Pancreas (tissue), 10 donors: ENCODE measurements around the gene LRRC4B. TPM values are rescaled to one million over a fixed set of nuclear protein-coding genes. Genes with fewer than 3 reads are reported as not detected.
"Not testable (repeated sequence)": the region's sequence is repeated elsewhere in the genome, so short reads cannot be mapped to it uniquely, and the experiment has no call there.

Experiments
- ATAC-seq, 4 donors: fragments of 200-7000 bp; cut with Tn5 transposase; one replicate each; pipeline versions ENCODE4 v1.8.0 to v1.9.1; 2020; ENCODE audit warnings: mild to moderate bottlenecking in 4 of 4, moderate library complexity in 4 of 4
- DNase-seq, 6 donors: peaks; one replicate each; pipeline ENCODE4 v3.0.0-alpha.2; 2020
- FAIRE-seq: peaks from 2 replicates; lab custom pipeline; 2012; peaks lifted over from hg19 to GRCh38; lab: Jason Lieb, UNC
- H3K27ac ChIP-seq, 4 donors: fragments of 200-600 bp; sonication (generic); 1 replicate in 3 of 4; 2 replicates in 1 of 4; pipeline versions ENCODE4 v1.5.0 to v1.8.0; 2020
- H3K27me3 ChIP-seq, 4 donors: fragments of 200-600 bp; one replicate each; pipeline ENCODE4 v1.8.0; 2021
- H3K36me3 ChIP-seq, 3 donors: fragments of 200-600 bp; sonication (generic) in 1 of 3; one replicate each; pipeline versions ENCODE4 v1.5.0 to v1.8.0; 2020 to 2021
- H3K4me1 ChIP-seq, 3 donors: fragments of 200-600 bp; one replicate each; pipeline ENCODE4 v1.8.0; 2021
- H3K4me3 ChIP-seq, 4 donors: fragments of 200-600 bp; sonication (generic) in 2 of 4; one replicate each; pipeline versions ENCODE4 v1.5.0 to v1.8.0; 2020 to 2021
- H3K9me3 ChIP-seq, 4 donors: fragments of 200-600 bp; one replicate each; pipeline ENCODE4 v1.8.0; 2021
- CTCF ChIP-seq, 4 donors: fragments of 200-600 bp; sonication (generic) in 3 of 4; IDR thresholded peaks; one replicate each; pipeline versions ENCODE4 v1.5.0 to v1.8.0; 2021; ENCODE audit warnings: antibody characterized with exemption in 4 of 4
- WGBS, 2 donors: extraction: QIAGEN DNeasy Blood & Tissue Kit; methylation state at CpG; one replicate each; pipeline ENCODE4 v1.1.7; 2013; 5-methylcytosine and 5-hydroxymethylcytosine counted together
- intact Hi-C, 3 donors: fragments of 100-400 bp; cut with DNase I; formaldehyde crosslinking; loops; one replicate each; pipeline versions ENCODE4 v1.11.1 to v1.14.2; 2022
- polyA plus RNA-seq, 2 donors: library from polyadenylated mRNA; stranded (reverse); fragments of 200-250 nt; gene quantifications; one replicate each; pipeline ENCODE4 v1.2.3, GENCODE V29; 2013
- total RNA-seq, 6 donors: library from RNA; stranded (reverse); fragmentation: NEBNext Ultra II Directional in 4 of 6; extraction: Animal tissue kit (Norgen Biotek cat#: 25700) in 4 of 6; gene quantifications; one replicate each; pipeline versions ENCODE4 v1.2.1 to v1.2.4, GENCODE V29; 2021 to 2023
- donor health status: healthy with polysubstance abuse.
- donor health status: DM: no; HTN: no; CAD: no; lungs with moderate emphysema.
- donor health status: DM: no; HTN: no; CAD: no.
- donor health status: control.
- donor health status: control.
- donor health status: Bipolar disorder and iron deficiency.
- donor health status: DM: yes; HTN: yes; CAD: no.
- donor health status: DM: no; HTN: no; CAD: no.
- donor health status: DM: no; HTN: no; CAD: no.
- donor health status: DM: yes; HTN: yes; CAD: no.

The LRRC4B gene
- total RNA-seq (under 1 TPM; 0.09 to 0.79 (median 0.36) TPM), polyA plus RNA-seq (1 to 10 TPM in 1 of 2 donors, under 1 TPM in 1; 0.87 to 2.1 TPM)

- intact Hi-C loops: no loop called here
- Histone ChIP-seq H3K27ac (no peak within 1 kb of the TSS), H3K4me3 (no peak within 1 kb of the TSS), H3K27me3 (peaks cover 0 to 2% (median 0%) of the 10 kb centered on the region in 4 donors), H3K4me1 (no peaks in the 10 kb centered on the region), H3K9me3 (no peaks in the 10 kb centered on the region), H3K36me3 (no peaks in the 10 kb centered on the region)
- ATAC-seq (no peak), FAIRE-seq (no peak), DNase-seq (no peak)
- WGBS, 2 donors: 4 to 5% methylated on average over 32 to 65 of the region's 65 CpGs
- TF ChIP-seq CTCF (IDR thresholded peaks at IDR 0.05): no peak
Observed at GRCh38 chr19:50567882-50568727, at the start of gene LRRC4B. LRRC4B (minus strand) TSS chr19:50568435; CDS start chr19:50548838, 19,597 bp downstream.

DNA sequence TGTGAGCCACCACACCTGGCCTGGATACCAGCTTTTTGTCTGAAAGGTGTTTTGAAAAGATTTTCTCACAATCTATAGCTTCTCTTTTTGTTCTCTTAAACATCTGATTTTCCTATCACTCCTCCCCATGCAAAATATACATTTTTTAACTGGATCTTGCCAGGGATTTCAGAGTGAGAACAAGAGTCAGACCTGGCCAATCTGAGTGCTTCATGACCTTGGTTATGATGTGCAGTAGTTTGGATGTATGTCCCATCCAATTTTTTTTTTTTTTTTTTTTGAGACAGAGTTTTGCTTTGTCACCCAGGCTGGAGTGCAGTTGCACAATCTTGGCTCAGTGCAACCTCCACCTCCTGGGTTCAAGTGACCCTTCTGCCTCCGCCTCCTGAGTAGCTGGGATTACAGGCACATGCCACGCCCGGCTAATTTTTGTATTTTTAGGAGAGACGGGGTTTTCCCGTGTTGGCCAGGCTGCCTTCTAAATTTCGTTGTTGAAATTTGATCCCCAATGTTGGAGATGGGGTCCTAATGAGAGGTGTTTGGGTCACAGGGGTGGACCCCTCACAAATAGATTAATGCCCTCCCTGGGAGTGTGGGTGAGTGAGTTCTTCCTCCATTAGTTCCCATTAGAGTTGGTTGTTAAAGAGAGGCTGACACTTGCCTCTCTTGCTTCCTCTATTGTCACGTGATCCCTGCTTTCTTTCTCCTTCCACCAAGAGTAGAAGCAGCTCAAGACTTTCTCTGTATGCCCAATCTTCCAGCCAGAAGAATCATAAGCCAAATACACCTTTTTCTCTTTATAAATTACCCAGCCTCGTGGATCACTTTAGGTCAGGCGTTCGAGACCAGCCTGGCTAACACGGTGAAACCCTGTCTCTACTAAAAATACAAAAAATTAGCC is 44.5 kb upstream of the LRRC4B start:
- H3K27ac ChIP-seq, ATAC-seq, H3K36me3 ChIP-seq, FAIRE-seq, H3K4me3 ChIP-seq, H3K4me1 ChIP-seq, intact Hi-C loops, H3K9me3 ChIP-seq, DNase-seq, H3K27me3 ChIP-seq: not testable (repeated sequence)
- 64 to 74% methylated on average over 11 of the region's 11 CpGs for WGBS, 2 donors

- Histone ChIP-seq H3K4me3 (no peak overlapping the region), H3K9me3 (no peaks in the 10 kb centered on the region), H3K4me1 (no peaks in the 10 kb centered on the region), H3K27me3 (peaks cover 0 to 8% (median 0%) of the 10 kb centered on the region in 4 donors), H3K27ac (no peak overlapping the region), H3K36me3 (no peaks in the 10 kb centered on the region)
- no peak for TF ChIP-seq CTCF (IDR thresholded peaks at IDR 0.05)
- FAIRE-seq (no peak), ATAC-seq (peak; percentile 40 to 90 (median 62)), DNase-seq (peak; percentile 39 to 82 (median 62))
- WGBS, 2 donors: 15 to 19% methylated on average over 55 to 56 of the region's 56 CpGs
- intact Hi-C loops: no loop called here
Observed at GRCh38 chr19:50607874-50608785, 39.9 kb upstream of the LRRC4B start.

DNA sequence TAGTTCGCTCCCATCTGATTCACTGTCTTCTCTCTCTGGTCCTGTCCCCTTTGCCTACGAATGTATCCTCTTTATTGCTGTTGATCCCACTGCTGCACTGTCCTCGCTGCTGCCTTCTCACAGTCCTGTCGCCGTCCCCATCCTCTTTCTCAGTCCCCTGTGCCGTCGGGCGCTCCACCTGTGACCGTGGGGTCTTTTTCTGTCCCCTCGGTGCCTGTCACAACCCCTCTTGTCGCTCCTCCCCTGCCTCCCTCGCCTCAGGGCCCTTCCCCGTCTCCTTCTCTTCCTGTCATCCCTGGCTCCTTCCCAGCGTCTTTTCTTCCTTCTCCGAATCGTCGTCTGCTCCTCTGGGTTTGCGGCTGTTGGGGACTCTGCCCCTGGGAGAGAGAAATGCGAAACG is 39.2 kb upstream of the LRRC4B start:
- H3K27me3 ChIP-seq: peaks cover 0 to 8% (median 0%) of the 10 kb centered on the region in 4 donors
- ATAC-seq (no peak), FAIRE-seq (no peak), DNase-seq (peak in 1 of 6 donors; percentile 27)
- H3K27ac ChIP-seq: no peak overlapping the region
- H3K4me1 ChIP-seq: no peaks in the 10 kb centered on the region
- H3K4me3 ChIP-seq: no peak overlapping the region
- WGBS, 2 donors: 65 to 73% methylated on average over 20 of the region's 20 CpGs
- intact Hi-C loops: no loop called here
- TF ChIP-seq CTCF (IDR thresholded peaks at IDR 0.05): no peak
- no peaks in the 10 kb centered on the region for H3K9me3 ChIP-seq
- H3K36me3 ChIP-seq: no peaks in the 10 kb centered on the region

- intact Hi-C loops, H3K27me3 ChIP-seq, H3K4me1 ChIP-seq, FAIRE-seq, H3K27ac ChIP-seq, H3K36me3 ChIP-seq, H3K9me3 ChIP-seq, DNase-seq, H3K4me3 ChIP-seq: not testable (repeated sequence)
- peak in 2 of 4 donors; percentile 64 to 68 for ATAC-seq
- 33 to 34% methylated on average over 46 to 50 of the region's 58 CpGs for WGBS, 2 donors
Observed at GRCh38 chr19:50606059-50606836, 38.0 kb upstream of the LRRC4B start.

- H3K4me1 ChIP-seq, H3K27me3 ChIP-seq, FAIRE-seq, H3K4me3 ChIP-seq, H3K36me3 ChIP-seq, H3K27ac ChIP-seq, intact Hi-C loops, DNase-seq, H3K9me3 ChIP-seq: not testable (repeated sequence)
- ATAC-seq: peak in 2 of 4 donors; percentile 49 to 54
- WGBS, 2 donors: 41% methylated on average over 47 of the region's 56 CpGs; no CpG with 5 or more reads in 1 of the 2 donors
Observed at GRCh38 chr19:50604264-50605073, 36.2 kb upstream of the LRRC4B start.
